HEK293 (cell line): Measurements from ENCODE around the gene SPTLC2.

Experiments used
- CTCF ChIA-PET: fragments of 350-600 bp; formaldehyde crosslinking; extraction: SDS; loops from one replicate; lab custom pipeline; 2021; ENCODE audit warnings: antibody characterized with exemption; lab: Yijun Ruan, JAX
- POLR2A ChIA-PET: fragments of 300-600 bp; formaldehyde crosslinking; extraction: SDS; loops from one replicate; lab custom pipeline; 2020; ENCODE audit warnings: antibody characterized with exemption, inconsistent platforms; lab: Yijun Ruan, JAX
- H3K27ac ChIP-seq: fragments of 200-500 bp; sonication (Bioruptor generic); 2 replicates; pipeline ENCODE4 v1.5.1; 2014; ENCODE audit warnings: low read depth, low read length, control low read depth, inconsistent platforms; ENCODE audit errors: extremely low read depth
- H3K36me3 ChIP-seq, 2 experiments: fragments of 200-500 bp in 1 of 2; sonication (Bioruptor generic) in 1 of 2; 1 replicate in 1 of 2; 2 replicates in 1 of 2; pipeline ENCODE4 v1.5.1; 2014 to 2017; ENCODE audit warnings: inconsistent platforms in 2 of 2, low read length in 2 of 2; ENCODE audit not compliant: control insufficient read depth in 2 of 2, insufficient read depth in 1 of 2
- H3K4me1 ChIP-seq: fragments of 200-500 bp; sonication (Bioruptor generic); 2 replicates; pipeline ENCODE4 v1.5.1; 2014; ENCODE audit warnings: mild to moderate bottlenecking, low read length, inconsistent platforms; ENCODE audit not compliant: control insufficient read depth, insufficient read depth
- H3K4me3 ChIP-seq: 2 replicates; pipeline ENCODE4 v1.5.1; 2011; ENCODE audit warnings: low read depth, mild to moderate bottlenecking, control low read depth, low read length, moderate library complexity
- H3K9me3 ChIP-seq: fragments of 200-500 bp; sonication (Bioruptor generic); 2 replicates; pipeline ENCODE4 v1.5.1; 2014; ENCODE audit warnings: low read depth, low read length, inconsistent platforms; ENCODE audit not compliant: control insufficient read depth, insufficient read depth
- REST ChIP-seq: fragments of 450-650 bp; formaldehyde crosslinking; IDR thresholded peaks from 2 replicates; pipeline ENCODE4 v1.5.1; 2016; ENCODE audit warnings: missing biosample characterization, missing genetic modification characterization
- YY1 ChIP-seq: fragments of 450-650 bp; formaldehyde crosslinking; IDR thresholded peaks from 2 replicates; pipeline ENCODE4 v1.5.1; 2018; ENCODE audit warnings: missing biosample characterization, missing genetic modification characterization
- ZBTB1 ChIP-seq: fragments of 450-650 bp; formaldehyde crosslinking; IDR thresholded peaks from 2 replicates; pipeline ENCODE4 v1.5.1; 2016; ENCODE audit warnings: missing biosample characterization, missing genetic modification characterization
- ZBTB48 ChIP-seq: fragments of 450-650 bp; formaldehyde crosslinking; IDR thresholded peaks from 2 replicates; pipeline ENCODE4 v1.5.1; 2016; ENCODE audit warnings: missing biosample characterization, missing genetic modification characterization
- ZNF114 ChIP-seq: fragments of 450-650 bp; formaldehyde crosslinking; IDR thresholded peaks from 2 replicates; pipeline ENCODE4 v1.5.0; 2017; ENCODE audit warnings: missing biosample characterization, missing genetic modification characterization
- ZNF132 ChIP-seq: fragments of 450-650 bp; formaldehyde crosslinking; IDR thresholded peaks from 2 replicates; pipeline ENCODE4 v1.5.1; 2017; ENCODE audit warnings: missing biosample characterization, missing genetic modification characterization, borderline replicate concordance
- ZNF214 ChIP-seq: fragments of 450-650 bp; formaldehyde crosslinking; IDR thresholded peaks from 2 replicates; pipeline ENCODE4 v1.5.1; 2017; ENCODE audit warnings: missing biosample characterization, mild to moderate bottlenecking, missing genetic modification characterization, borderline replicate concordance
- ZNF366 ChIP-seq: fragments of 450-650 bp; formaldehyde crosslinking; conservative IDR thresholded peaks from 2 replicates; pipeline ENCODE4 v1.5.1; 2016; ENCODE audit warnings: missing biosample characterization, missing genetic modification characterization
- ZNF513 ChIP-seq: fragments of 450-650 bp; IDR thresholded peaks from 2 replicates; pipeline ENCODE4 v1.5.1; 2018; ENCODE audit warnings: missing biosample characterization, missing genetic modification characterization
- ZNF530 ChIP-seq: fragments of 450-650 bp; formaldehyde crosslinking; IDR thresholded peaks from 2 replicates; pipeline ENCODE4 v1.5.1; 2016; ENCODE audit warnings: low read depth, missing biosample characterization, missing genetic modification characterization
- ZNF596 ChIP-seq: fragments of 450-650 bp; IDR thresholded peaks from 2 replicates; pipeline ENCODE4 v1.5.0; 2018; ENCODE audit warnings: missing biosample characterization, mild to moderate bottlenecking, missing genetic modification characterization, moderate library complexity
- ZNF624 ChIP-seq: fragments of 450-650 bp; formaldehyde crosslinking; IDR thresholded peaks from 2 replicates; pipeline ENCODE4 v1.5.1; 2017; ENCODE audit warnings: missing biosample characterization, missing genetic modification characterization
- ZNF707 ChIP-seq: fragments of 450-650 bp; formaldehyde crosslinking; IDR thresholded peaks from 2 replicates; pipeline ENCODE4 v1.5.1; 2016; ENCODE audit warnings: missing biosample characterization, missing genetic modification characterization
- ZNF747 ChIP-seq: fragments of 450-650 bp; formaldehyde crosslinking; IDR thresholded peaks from 2 replicates; pipeline ENCODE4 v1.5.1; 2016; ENCODE audit warnings: missing biosample characterization, missing genetic modification characterization
- ZSCAN5A ChIP-seq: fragments of 450-650 bp; formaldehyde crosslinking; IDR thresholded peaks from 2 replicates; pipeline ENCODE4 v1.5.1; 2016; ENCODE audit warnings: missing biosample characterization, missing genetic modification characterization
- TF ChIP-seq, protein P1 (sequence below): fragments of 450-650 bp; formaldehyde crosslinking; IDR thresholded peaks from 2 replicates; pipeline ENCODE4 v1.5.1; 2017; ENCODE audit warnings: missing biosample characterization, missing genetic modification characterization

Gene SPTLC2

GRCh38 chr14:77649326-77649725, 32.9 kb upstream of the SPTLC2 start:
- Histone ChIP-seq H3K9me3 (no peaks in the 10 kb centered on the region), H3K27ac (no peak overlapping the region), H3K4me3 (no peak overlapping the region), H3K4me1 (no peaks in the 10 kb centered on the region), H3K36me3 (no peaks in the 10 kb centered on the region)
- ChIA-PET CTCF (no interaction called here), POLR2A (no interaction called here)
- TF ChIP-seq ZSCAN5A (tag by site-specific recombination) (no peak), ZNF530 (tag by site-specific recombination) (no peak), ZNF214 (tag by site-specific recombination) (no peak), ZNF114 (no peak), ZNF707 (no peak), REST (tag by site-specific recombination) (no peak), ZNF747 (tag by site-specific recombination) (no peak), ZNF624 (tag by site-specific recombination) (no peak), ZNF513 (no peak), ZBTB1 (tag by site-specific recombination) (no peak), ZNF596 (no peak), ZBTB48 (tag by site-specific recombination) (no peak)
- TF ChIP-seq, protein P1, sequence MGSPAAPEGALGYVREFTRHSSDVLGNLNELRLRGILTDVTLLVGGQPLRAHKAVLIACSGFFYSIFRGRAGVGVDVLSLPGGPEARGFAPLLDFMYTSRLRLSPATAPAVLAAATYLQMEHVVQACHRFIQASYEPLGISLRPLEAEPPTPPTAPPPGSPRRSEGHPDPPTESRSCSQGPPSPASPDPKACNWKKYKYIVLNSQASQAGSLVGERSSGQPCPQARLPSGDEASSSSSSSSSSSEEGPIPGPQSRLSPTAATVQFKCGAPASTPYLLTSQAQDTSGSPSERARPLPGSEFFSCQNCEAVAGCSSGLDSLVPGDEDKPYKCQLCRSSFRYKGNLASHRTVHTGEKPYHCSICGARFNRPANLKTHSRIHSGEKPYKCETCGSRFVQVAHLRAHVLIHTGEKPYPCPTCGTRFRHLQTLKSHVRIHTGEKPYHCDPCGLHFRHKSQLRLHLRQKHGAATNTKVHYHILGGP (tag by site-specific recombination): no peak

GRCh38 chr14:77648520-77649200, 32.2 kb upstream of the SPTLC2 start:
- no peak for TF ChIP-seq YY1
- no peak for TF ChIP-seq ZNF132
- peak; percentile 55 for TF ChIP-seq ZNF366 (tag by site-specific recombination)
- Histone ChIP-seq H3K27ac (no peak overlapping the region), H3K4me3 (no peak overlapping the region), H3K36me3 (no peaks in the 10 kb centered on the region), H3K9me3 (no peaks in the 10 kb centered on the region), H3K4me1 (no peaks in the 10 kb centered on the region)
- CTCF ChIA-PET: interaction anchor here (0.6 to 0.7 kb wide), 2 partner anchors 43 to 99 kb away, joined by 3 to 4 read pairs; no protein-coding TSS in a partner anchor
- POLR2A ChIA-PET: no interaction called here
